Naive thymus-derived CD4-positive, alpha-beta T cell (primary cell): ENCODE data around the gene PRLR. TPM values are rescaled to one million over a fixed set of nuclear protein-coding genes. Genes with fewer than 3 reads are reported as not detected.

Experiments used
- ATAC-seq: fragments of 150-1000 bp; cut with Tn5 transposase; 2 replicates; pipeline ENCODE4 v1.10.0; 2021; ENCODE audit warnings: mild to moderate bottlenecking, moderate library complexity
- CTCF ChIA-PET: fragments of 350-600 bp; sonication (Branson Sonifier 250); formaldehyde crosslinking; loops from one replicate; lab custom pipeline; 2021; ENCODE audit warnings: antibody characterized with exemption; lab: Charles Lee
- POLR2A ChIA-PET: fragments of 350-600 bp; sonication (Branson Sonifier 250); formaldehyde crosslinking; loops from one replicate; lab custom pipeline; 2021; ENCODE audit warnings: antibody characterized with exemption, inconsistent platforms; lab: Charles Lee
- DNase-seq, 9 donors: peaks; one replicate each; pipeline versions ENCODE4 v3.0.0 to v3.0.0-alpha.2; 2020 to 2022; ENCODE audit warnings: mixed read lengths in 1 of 9
- H3K27ac ChIP-seq: one replicate; pipeline ENCODE4 v1.7.0; 2013; ENCODE audit warnings: mild to moderate bottlenecking, low read depth, low read length, moderate library complexity
- H3K27me3 ChIP-seq, 2 donors: one replicate each; pipeline ENCODE4 v1.7.0; 2013; ENCODE audit warnings: low read length in 2 of 2, mild to moderate bottlenecking in 2 of 2, moderate library complexity in 2 of 2; ENCODE audit not compliant: control insufficient read depth in 2 of 2, insufficient read depth in 2 of 2
- H3K36me3 ChIP-seq, 3 experiments: 1 replicate in 2 of 3; 2 replicates in 1 of 3; pipeline ENCODE4 v1.7.0; 2013; ENCODE audit warnings: low read length in 3 of 3, mild to moderate bottlenecking in 3 of 3, moderate library complexity in 1 of 3; ENCODE audit not compliant: insufficient read depth in 3 of 3, control insufficient read depth in 2 of 3
- H3K4me1 ChIP-seq, 2 donors: one replicate each; pipeline ENCODE4 v1.7.0; 2013; ENCODE audit warnings: low read length in 2 of 2, mild to moderate bottlenecking in 2 of 2, moderate library complexity in 1 of 2; ENCODE audit not compliant: control insufficient read depth in 2 of 2, insufficient read depth in 2 of 2
- H3K4me3 ChIP-seq: 2 replicates; pipeline ENCODE4 v1.7.0; 2013; ENCODE audit warnings: mild to moderate bottlenecking, low read length
- H3K9me3 ChIP-seq, 3 experiments: 1 replicate in 2 of 3; 2 replicates in 1 of 3; pipeline ENCODE4 v1.7.0; 2013; ENCODE audit warnings: low read length in 3 of 3; ENCODE audit not compliant: control insufficient read depth in 2 of 3
- H3K27ac Mint-ChIP-seq, 9 donors: one replicate each; pipeline ENCODE4 v1.8.0; 2020 to 2022; ENCODE audit warnings: mixed read lengths in 9 of 9, mild to moderate bottlenecking in 8 of 9, moderate library complexity in 5 of 9, inconsistent platforms in 2 of 9
- H3K27me3 Mint-ChIP-seq, 5 donors: one replicate each; pipeline ENCODE4 v1.8.0; 2021 to 2022; ENCODE audit warnings: mixed read lengths in 5 of 5, mild to moderate bottlenecking in 1 of 5
- H3K36me3 Mint-ChIP-seq, 5 donors: one replicate each; pipeline ENCODE4 v1.8.0; 2020 to 2022; ENCODE audit warnings: mixed read lengths in 5 of 5, mild to moderate bottlenecking in 3 of 5, inconsistent platforms in 1 of 5
- H3K4me1 Mint-ChIP-seq, 7 donors: one replicate each; pipeline ENCODE4 v1.8.0; 2020 to 2022; ENCODE audit warnings: mixed read lengths in 7 of 7, mild to moderate bottlenecking in 3 of 7, inconsistent platforms in 1 of 7
- H3K4me3 Mint-ChIP-seq, 10 donors: one replicate each; pipeline ENCODE4 v1.8.0; 2020 to 2022; ENCODE audit warnings: mild to moderate bottlenecking in 10 of 10, mixed read lengths in 10 of 10, moderate library complexity in 6 of 10, inconsistent platforms in 2 of 10
- H3K9me3 Mint-ChIP-seq, 11 donors: one replicate each; pipeline ENCODE4 v1.8.0; 2020 to 2022; ENCODE audit warnings: mixed read lengths in 11 of 11, mild to moderate bottlenecking in 4 of 11, inconsistent platforms in 1 of 11, moderate library complexity in 1 of 11
- intact Hi-C, 2 donors: fragments of 100-400 bp; cut with micrococcal nuclease; formaldehyde crosslinking; loops; one replicate each; pipeline ENCODE4 v1.15.1; 2023
- polyA plus RNA-seq, 2 donors: library from polyadenylated mRNA; unstranded; fragments of 300-500 nt; fragmentation: Illumina TruSeq; gene quantifications; one replicate each; pipeline ENCODE4 v1.2.3, GENCODE V29; 2021
- total RNA-seq, 6 experiments: library from RNA in 5 of 6; stranded (reverse) in 5 of 6; gene quantifications; 1 replicate in 5 of 6; 2 replicates in 1 of 6; pipeline ENCODE4 v1.2.3 and lab custom pipeline; 2021 to 2026

PRLR gene
- total RNA-seq (1 to 10 TPM in 1 of 5 experiments, under 1 TPM in 1, not detected in 3; 0.03 to 1.4 TPM), polyA plus RNA-seq (not detected), total RNA-seq (lab: John Stamatoyannopoulos, UW) (not detected)

DNA sequence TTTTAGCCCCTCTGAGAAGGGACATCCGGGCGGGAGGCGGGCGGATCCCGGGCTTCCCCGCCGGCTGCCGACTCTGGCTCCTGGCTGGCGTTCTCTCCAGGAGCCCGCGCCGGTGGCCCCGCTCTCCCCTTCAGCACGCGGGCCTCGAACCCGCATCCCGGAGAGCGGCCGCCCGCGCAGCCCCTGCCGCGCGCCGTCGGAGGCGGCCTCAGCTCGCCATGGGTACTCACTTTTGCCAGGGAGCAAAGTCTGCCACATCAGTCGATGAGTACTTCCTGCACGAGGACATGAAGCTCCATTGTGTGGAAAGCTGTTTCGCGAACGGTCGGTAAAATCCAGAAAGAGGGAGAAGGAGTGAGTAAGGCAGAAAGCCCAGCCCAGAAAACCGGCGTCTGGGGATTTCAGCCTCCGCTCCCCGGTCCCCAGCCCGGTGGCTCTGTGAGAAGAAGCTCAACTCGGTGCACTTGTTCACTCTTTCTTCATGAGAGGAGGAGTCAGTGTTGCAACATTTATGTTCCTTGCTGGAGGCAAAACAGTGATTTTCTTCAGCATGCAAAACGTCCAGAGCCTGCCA, at the start of gene PRLR:
PRLR (minus strand) TSS at position 450 of the 574 bp plus-strand sequence. CDS start 140,867 bp downstream, outside the sequence.
- DNase-seq, result no peak
- H3K27ac ChIP-seq, result no peak within 1 kb of the TSS
- Mint-ChIP-seq H3K4me3 (peak within 1 kb of the TSS; percentile 39 to 83 (median 76)), H3K9me3 (peaks cover 0 to 2% (median 0%) of the 10 kb centered on the region in 11 donors), H3K4me1 (peaks cover 2 to 20% (median 14%) of the 10 kb centered on the region in 7 donors), H3K36me3 (no peaks in the 10 kb centered on the region), H3K27me3 (peaks cover 67 to 81% (median 76%) of the 10 kb centered on the region in 5 donors), H3K27ac (peak within 1 kb of the TSS in 1 of 9 donors; percentile 20)
- ChIA-PET CTCF (interaction anchor here (0.5 to 0.6 kb wide), 2 partner anchors 705 to 1498 kb away, joined by 3 read pairs; no protein-coding TSS in a partner anchor), POLR2A (no interaction called here)
- intact Hi-C loops, result no loop called here
- no peaks in the 10 kb centered on the region for H3K9me3 ChIP-seq
- peak; percentile 48 for ATAC-seq
- H3K4me1 ChIP-seq, result no peaks in the 10 kb centered on the region
- H3K27me3 ChIP-seq, result peaks cover 5 to 10% of the 10 kb centered on the region in 2 donors
- no peaks in the 10 kb centered on the region for H3K36me3 ChIP-seq
- H3K4me3 ChIP-seq, result no peak within 1 kb of the TSS

DNA sequence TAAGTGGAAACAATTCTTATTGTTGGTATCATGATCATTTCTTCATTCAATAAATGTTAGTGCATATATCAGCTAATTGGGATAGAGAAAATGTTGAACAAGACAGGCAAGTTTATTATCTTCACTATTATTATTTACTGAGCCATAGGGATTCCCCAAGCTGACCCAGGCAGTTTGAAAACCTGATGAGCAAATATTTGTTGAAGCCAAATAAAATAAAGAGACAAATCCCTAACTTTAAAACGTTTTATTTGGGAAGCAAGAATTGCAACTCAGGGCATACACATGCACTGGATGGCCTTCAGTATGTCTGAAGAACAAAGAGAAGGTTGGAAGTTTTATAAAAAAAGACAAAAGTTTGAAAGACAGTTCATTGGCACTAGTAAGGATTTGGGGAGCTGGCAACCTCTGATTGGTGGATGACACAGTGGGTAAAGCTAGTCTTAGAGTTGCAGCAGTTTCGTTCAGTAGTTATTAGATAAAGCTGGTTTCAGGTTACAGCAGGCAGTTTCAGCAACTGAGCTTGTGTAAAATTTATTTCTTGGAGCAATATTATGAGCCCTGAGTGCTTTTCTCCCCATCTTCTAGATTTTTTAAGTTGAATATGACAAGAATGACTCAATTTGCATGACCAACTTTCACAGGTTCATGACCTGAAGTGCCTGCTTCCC, 44.7 kb upstream of the PRLR start:
- no peak overlapping the region for H3K4me3 Mint-ChIP-seq
- intact Hi-C loops, result no loop called here
- DNase-seq (no peak), ATAC-seq (no peak)
- Histone ChIP-seq H3K36me3 (no peaks in the 10 kb centered on the region), H3K9me3 (no peaks in the 10 kb centered on the region), H3K4me3 (no peak overlapping the region), H3K27me3 (no peaks in the 10 kb centered on the region), H3K4me1 (no peaks in the 10 kb centered on the region), H3K27ac (no peak overlapping the region)
- no peak overlapping the region for H3K27ac Mint-ChIP-seq
- CTCF ChIA-PET, result no interaction called here
- peaks cover 3 to 26% (median 9%) of the 10 kb centered on the region in 5 donors for H3K27me3 Mint-ChIP-seq
- H3K9me3 Mint-ChIP-seq, result peaks cover 0 to 11% (median 3%) of the 10 kb centered on the region in 11 donors
- POLR2A ChIA-PET, result no interaction called here
- peaks cover 0 to 6% (median 0%) of the 10 kb centered on the region in 5 donors for H3K36me3 Mint-ChIP-seq
- no peaks in the 10 kb centered on the region for H3K4me1 Mint-ChIP-seq

DNA sequence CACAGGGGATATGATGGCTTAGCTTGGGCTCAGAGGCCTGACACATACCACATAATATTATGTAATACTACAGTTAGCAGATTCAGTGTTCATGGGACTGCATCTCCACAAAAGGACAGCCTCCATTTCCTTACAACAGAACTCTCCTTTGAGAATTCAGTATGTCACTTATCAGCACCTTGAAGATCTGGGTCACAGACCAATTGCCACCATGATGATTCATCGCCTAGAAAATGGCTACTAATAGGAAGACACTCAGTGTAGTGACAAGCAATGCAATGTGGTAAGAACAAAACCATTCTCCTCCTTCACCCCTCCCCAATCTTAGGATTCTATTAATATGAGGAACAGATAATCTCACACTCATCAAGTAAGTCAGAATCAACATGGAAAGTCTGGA, 38.7 kb upstream of the PRLR start:
- H3K27ac ChIP-seq, result no peak overlapping the region
- no peaks in the 10 kb centered on the region for H3K36me3 ChIP-seq
- Mint-ChIP-seq H3K27ac (no peak overlapping the region), H3K27me3 (peaks cover 3 to 7% (median 4%) of the 10 kb centered on the region in 5 donors), H3K4me1 (no peaks in the 10 kb centered on the region), H3K36me3 (no peaks in the 10 kb centered on the region), H3K9me3 (no peaks in the 10 kb centered on the region), H3K4me3 (no peak overlapping the region)
- no peak overlapping the region for H3K4me3 ChIP-seq
- no peaks in the 10 kb centered on the region for H3K27me3 ChIP-seq
- H3K4me1 ChIP-seq, result no peaks in the 10 kb centered on the region
- DNase-seq (no peak), ATAC-seq (no peak)
- no peaks in the 10 kb centered on the region for H3K9me3 ChIP-seq
- CTCF ChIA-PET, result no interaction called here
- POLR2A ChIA-PET, result no interaction called here
- intact Hi-C loops, result no loop called here

DNA sequence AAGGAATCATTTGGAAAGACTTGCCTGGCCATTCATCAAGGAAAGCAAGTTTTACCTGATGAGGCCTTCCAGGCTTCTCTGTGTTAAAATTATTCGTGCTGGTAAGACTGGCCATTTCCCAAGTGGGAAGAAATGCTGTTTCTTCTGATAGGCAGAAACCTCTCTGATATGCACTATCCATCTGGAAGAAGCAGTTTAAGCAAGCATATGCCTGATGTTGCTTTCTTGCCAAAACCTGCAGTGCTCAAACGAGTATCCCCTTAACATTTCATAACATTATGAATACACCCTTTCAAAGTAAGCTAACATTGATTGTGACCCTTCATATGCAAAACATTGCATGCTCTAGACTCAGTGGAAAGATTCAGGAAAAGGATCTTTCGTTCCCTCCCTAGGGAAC, 36.0 kb upstream of the PRLR start:
- no peak for ATAC-seq

DNA sequence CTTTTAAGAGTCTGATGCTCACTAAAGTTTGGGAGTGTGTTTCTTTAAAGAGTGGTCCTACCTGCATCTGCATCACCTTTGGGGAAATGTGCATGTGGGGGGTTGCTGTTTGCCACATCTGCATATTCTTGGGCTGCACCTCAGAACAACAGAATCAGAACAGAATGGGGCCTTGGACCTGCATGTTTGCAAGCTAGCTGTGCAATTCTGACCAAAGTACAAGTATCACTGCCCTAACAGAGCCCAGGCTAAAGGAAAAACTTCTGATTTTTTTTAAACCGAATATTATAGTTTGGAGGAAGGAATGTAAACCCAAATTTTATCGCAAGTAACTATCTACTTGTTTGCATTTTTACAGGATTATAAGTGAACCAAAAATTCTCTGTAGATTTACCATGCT, 34.2 kb upstream of the PRLR start:
- no peak for ATAC-seq
- Mint-ChIP-seq H3K27me3 (peaks cover 0 to 8% (median 4%) of the 10 kb centered on the region in 5 donors), H3K27ac (no peak overlapping the region), H3K4me1 (no peaks in the 10 kb centered on the region), H3K9me3 (peaks cover 0 to 2% (median 0%) of the 10 kb centered on the region in 11 donors), H3K4me3 (no peak overlapping the region), H3K36me3 (no peaks in the 10 kb centered on the region)
- no peaks in the 10 kb centered on the region for H3K36me3 ChIP-seq
- no peak overlapping the region for H3K27ac ChIP-seq
- no peak overlapping the region for H3K4me3 ChIP-seq
- no peaks in the 10 kb centered on the region for H3K27me3 ChIP-seq
- no peaks in the 10 kb centered on the region for H3K9me3 ChIP-seq
- intact Hi-C loops, result no loop called here
- ChIA-PET POLR2A (no interaction called here), CTCF (no interaction called here)
- no peaks in the 10 kb centered on the region for H3K4me1 ChIP-seq
- DNase-seq, result no peak

More for the DNA sequence above, 36.0 kb upstream of the PRLR start:
- Histone ChIP-seq H3K27ac (no peak overlapping the region), H3K36me3 (no peaks in the 10 kb centered on the region), H3K4me1 (no peaks in the 10 kb centered on the region), H3K9me3 (no peaks in the 10 kb centered on the region), H3K4me3 (no peak overlapping the region), H3K27me3 (no peaks in the 10 kb centered on the region)
- Mint-ChIP-seq H3K4me3 (no peak overlapping the region), H3K4me1 (no peaks in the 10 kb centered on the region), H3K9me3 (no peaks in the 10 kb centered on the region), H3K27ac (no peak overlapping the region), H3K36me3 (no peaks in the 10 kb centered on the region), H3K27me3 (peaks cover under 1 to 7% (median 4%) of the 10 kb centered on the region in 5 donors)
- DNase-seq, result no peak
- ChIA-PET CTCF (no interaction called here), POLR2A (no interaction called here)
- intact Hi-C loops, result no loop called here

DNA sequence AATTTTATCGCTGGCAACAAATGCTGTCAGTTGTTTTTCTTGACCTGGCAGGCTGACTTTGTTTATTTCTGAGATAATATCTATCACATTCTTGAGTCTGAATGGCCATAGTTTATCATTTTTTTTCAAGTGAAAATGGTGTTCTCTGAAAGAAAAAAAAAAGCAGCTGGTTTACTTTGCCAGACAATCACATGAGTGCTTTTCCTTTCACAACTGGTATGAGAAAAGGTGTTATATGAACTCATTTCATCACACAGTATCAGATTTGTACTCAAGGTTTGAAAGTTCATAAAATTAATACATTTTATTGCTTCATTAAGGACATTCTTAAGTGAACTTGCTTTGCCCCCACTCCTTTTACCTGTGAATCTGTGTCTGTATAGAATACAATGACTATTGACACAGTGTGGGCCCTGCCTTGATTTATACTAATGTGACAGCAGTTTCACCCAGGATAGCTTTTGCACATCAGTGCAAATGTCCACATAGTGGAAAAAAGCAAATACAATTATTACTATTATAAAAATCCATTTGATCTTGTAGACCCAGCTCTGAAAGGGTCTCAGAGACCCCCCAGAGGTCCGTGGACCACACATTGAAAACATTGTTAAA, 33.1 kb upstream of the PRLR start:
- Mint-ChIP-seq H3K4me3 (no peak overlapping the region), H3K27ac (no peak overlapping the region), H3K9me3 (peaks cover 0 to 5% (median 0%) of the 10 kb centered on the region in 11 donors), H3K4me1 (no peaks in the 10 kb centered on the region), H3K27me3 (peaks cover 0 to 6% (median 1%) of the 10 kb centered on the region in 5 donors), H3K36me3 (no peaks in the 10 kb centered on the region)
- Histone ChIP-seq H3K9me3 (no peaks in the 10 kb centered on the region), H3K27ac (no peak overlapping the region), H3K27me3 (no peaks in the 10 kb centered on the region), H3K4me3 (no peak overlapping the region), H3K4me1 (no peaks in the 10 kb centered on the region), H3K36me3 (no peaks in the 10 kb centered on the region)
- intact Hi-C loops, result no loop called here
- ATAC-seq, result no peak
- POLR2A ChIA-PET, result no interaction called here
- CTCF ChIA-PET, result no interaction called here
- no peak for DNase-seq
